GM21390 (cell line): ENCODE results near the gene SGCA.

Source experiments
- ATAC-seq: cut with Tn5 transposase; IDR thresholded peaks from one replicate; pipeline ENCODE4 v1.9.1; 2021; ENCODE audit not compliant: unreplicated experiment

SGCA gene

GRCh38 chr17:50192618-50193291, 26.9 kb downstream of the SGCA start:
- ATAC-seq: no peak

- no peak for ATAC-seq
Observed at GRCh38 chr17:50194140-50194933, 28.5 kb downstream of the SGCA start.

GRCh38 chr17:50194934-50195865, 29.4 kb downstream of the SGCA start:
- no peak for ATAC-seq

- no peak for ATAC-seq
Observed at GRCh38 chr17:50196036-50196435, 30.2 kb downstream of the SGCA start.

GRCh38 chr17:50196826-50197225, 31.0 kb downstream of the SGCA start:
- ATAC-seq: no peak

GRCh38 chr17:50198026-50198669, 32.3 kb downstream of the SGCA start:
- ATAC-seq: no peak

- ATAC-seq: no peak
Observed at GRCh38 chr17:50199211-50199802, 33.5 kb downstream of the SGCA start.

- peak; percentile 44 for ATAC-seq
Observed at GRCh38 chr17:50199803-50200456, 34.1 kb downstream of the SGCA start.

GRCh38 chr17:50200457-50201275, 34.9 kb downstream of the SGCA start:
- peak; percentile 57 for ATAC-seq

- ATAC-seq: no peak
Observed at GRCh38 chr17:50201276-50201854, 35.6 kb downstream of the SGCA start, which contains the start of gene COL1A1. Gene COL1A1, minus strand, starts transcription at chr17:50201631. Its CDS starts 118 bp downstream, at chr17:50201513.

GRCh38 chr17:50203086-50203485, 37.3 kb downstream of the SGCA start:
- ATAC-seq: no peak

- no peak for ATAC-seq
Observed at GRCh38 chr17:50203604-50204345, 38.0 kb downstream of the SGCA start.

- no peak for ATAC-seq
Observed at GRCh38 chr17:50204431-50204830, 38.6 kb downstream of the SGCA start.

GRCh38 chr17:50205111-50205962, 39.5 kb downstream of the SGCA start:
- no peak for ATAC-seq

GRCh38 chr17:50205963-50206505, 40.2 kb downstream of the SGCA start:
- ATAC-seq: no peak

GRCh38 chr17:50206604-50207293, 40.9 kb downstream of the SGCA start:
- ATAC-seq: no peak
